ENCODE measurements around the gene SLC15A1.
A peak's percentile ranks its signal among the peaks of the same experiment; 100 is the strongest.

The SLC15A1 gene

GRCh38 chr13:98751367-98751782 lies 1.1 kb downstream of the SLC15A1 start:
- DNase-seq (ENCODE audit: low spot score) = no peak

- DNase-seq (ENCODE audit: low spot score) = no peak
These were observed 3.0 kb downstream of the SLC15A1 start for GRCh38 chr13:98749501-98749900.

GRCh38 chr13:98746968-98747367 lies 5.5 kb downstream of the SLC15A1 start:
- peak; percentile 52 for DNase-seq (ENCODE audit: low spot score)

- no peak for DNase-seq (ENCODE audit: low spot score)
These were observed 9.1 kb downstream of the SLC15A1 start for GRCh38 chr13:98743377-98743776.

- DNase-seq (ENCODE audit: low spot score) = no peak
These were observed 9.5 kb downstream of the SLC15A1 start for GRCh38 chr13:98742961-98743360.

GRCh38 chr13:98741741-98742435 lies 10.6 kb downstream of the SLC15A1 start:
- DNase-seq (ENCODE audit: low spot score) = no peak

- DNase-seq (ENCODE audit: low spot score) = no peak
These were observed 12.3 kb downstream of the SLC15A1 start for GRCh38 chr13:98740131-98740530.

GRCh38 chr13:98738993-98739392 lies 13.5 kb downstream of the SLC15A1 start:
- no peak for DNase-seq (ENCODE audit: low spot score)

GRCh38 chr13:98738213-98738612 lies 14.3 kb downstream of the SLC15A1 start:
- no peak for DNase-seq (ENCODE audit: low spot score)

- DNase-seq (ENCODE audit: low spot score) = no peak
These were observed 20.5 kb downstream of the SLC15A1 start for GRCh38 chr13:98731925-98732324.

GRCh38 chr13:98731038-98731437 lies 21.4 kb downstream of the SLC15A1 start:
- no peak for DNase-seq (ENCODE audit: low spot score)

- no peak for DNase-seq (ENCODE audit: low spot score)
These were observed 22.0 kb downstream of the SLC15A1 start for GRCh38 chr13:98730441-98730840.

- DNase-seq (ENCODE audit: low spot score) = no peak
These were observed 22.8 kb downstream of the SLC15A1 start for GRCh38 chr13:98729658-98730057.

- DNase-seq (ENCODE audit: low spot score) = no peak
These were observed 29.5 kb downstream of the SLC15A1 start for GRCh38 chr13:98722958-98723357.

GRCh38 chr13:98721825-98722510 lies 30.5 kb downstream of the SLC15A1 start:
- DNase-seq (ENCODE audit: low spot score) = no peak

- no peak for DNase-seq (ENCODE audit: low spot score)
These were observed 32.8 kb downstream of the SLC15A1 start for GRCh38 chr13:98719527-98720250.

- no peak for DNase-seq (ENCODE audit: low spot score)
These were observed 34.6 kb downstream of the SLC15A1 start for GRCh38 chr13:98717891-98718290.

GRCh38 chr13:98717256-98717655 lies 35.2 kb downstream of the SLC15A1 start:
- DNase-seq (ENCODE audit: low spot score) = no peak

- no peak for DNase-seq (ENCODE audit: low spot score)
These were observed 42.0 kb downstream of the SLC15A1 start for GRCh38 chr13:98710521-98710920.

GRCh38 chr13:98707281-98707999 lies 45.0 kb downstream of the SLC15A1 start:
- DNase-seq (ENCODE audit: low spot score) = no peak

GRCh38 chr13:98706446-98707110 lies 45.9 kb downstream of the SLC15A1 start:
- peak; percentile 48 for DNase-seq (ENCODE audit: low spot score)

- DNase-seq (ENCODE audit: low spot score) = no peak
These were observed 54.7 kb downstream of the SLC15A1 start for GRCh38 chr13:98697791-98698190.
